GM19467 (cell line): ENCODE data around the gene TRPT1.

Source experiments
- ATAC-seq: cut with Tn5 transposase; IDR thresholded peaks from one replicate; pipeline ENCODE4 v1.9.1; 2021; ENCODE audit warnings: mild to moderate bottlenecking, moderate library complexity; ENCODE audit not compliant: unreplicated experiment

The TRPT1 gene

GRCh38 chr11:64181506-64182411, 44.2 kb downstream of the TRPT1 start:
- ATAC-seq: no peak

DNA sequence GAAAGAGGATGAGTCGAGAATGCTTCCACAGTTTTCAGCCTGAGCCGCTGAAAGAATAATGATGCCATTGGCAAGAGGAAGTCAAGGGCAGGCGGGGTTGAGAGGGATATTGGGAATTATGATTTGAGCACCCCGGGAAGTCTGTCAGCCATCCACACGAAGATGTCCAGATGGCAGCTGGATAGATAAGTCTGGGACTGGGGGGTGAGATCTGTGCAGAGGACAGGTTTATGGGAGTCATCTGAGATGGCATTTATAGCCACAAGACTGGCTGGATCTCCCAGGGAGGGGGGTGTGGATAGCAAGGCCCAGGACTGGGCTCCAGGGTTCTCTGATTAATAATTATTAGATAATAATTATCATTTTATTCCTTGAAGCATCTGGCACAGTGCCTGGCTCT, 45.1 kb downstream of the TRPT1 start:
- ATAC-seq: no peak

GRCh38 chr11:64178951-64179639, 46.9 kb downstream of the TRPT1 start:
- no peak for ATAC-seq

DNA sequence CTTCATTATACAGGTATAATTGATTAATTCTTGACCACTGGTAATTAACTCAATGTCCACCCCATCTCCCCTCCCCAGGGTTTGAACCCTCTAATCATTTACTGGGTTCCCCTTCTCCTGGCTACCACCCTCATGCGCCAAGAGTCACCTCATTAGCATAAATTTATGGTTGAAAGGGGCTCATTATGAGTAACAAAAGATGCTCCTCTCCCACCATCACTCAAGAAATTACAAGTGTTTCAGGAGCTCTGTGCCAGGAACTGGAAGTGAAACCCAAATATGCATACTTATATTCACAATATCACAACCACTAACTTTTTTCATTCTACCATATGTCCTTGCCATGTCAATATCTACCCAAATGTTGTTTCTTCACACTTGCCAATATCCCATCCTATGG, 47.8 kb downstream of the TRPT1 start:
- no peak for ATAC-seq

DNA sequence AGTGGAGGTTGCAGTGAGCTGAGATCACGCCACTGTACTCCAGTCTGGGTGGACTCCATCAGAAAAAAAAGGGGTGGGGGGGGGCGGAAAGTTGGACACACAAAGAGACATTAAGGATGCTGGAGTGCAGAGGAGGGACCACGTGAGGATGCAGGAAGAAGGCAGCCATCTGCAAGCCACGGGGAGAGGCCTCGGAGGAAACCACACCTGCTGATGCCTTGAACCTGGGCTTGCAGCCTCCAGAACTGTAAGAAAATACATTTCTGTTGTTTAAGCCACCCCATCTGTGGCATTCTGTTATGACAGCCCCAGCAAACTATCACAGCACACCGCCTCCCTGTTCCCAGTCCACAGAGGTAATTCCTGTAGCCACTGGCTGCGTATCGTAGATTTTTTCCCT, 49.2 kb downstream of the TRPT1 start:
- no peak for ATAC-seq
